Hematopoietic multipotent progenitor cell treated with erythropoietin and hydrocortisone succinate and interleukin-3 and kit ligand, for 8 days (in vitro differentiated cells): ENCODE measurements around the gene DLG2.
"Not testable (repeated sequence)": the region's sequence is repeated elsewhere in the genome, so short reads cannot be mapped to it uniquely, and the experiment has no call there.

Source experiments
- DNase-seq: peaks from one replicate; pipeline ENCODE4 v3.0.0-alpha.2; 2015

Gene DLG2

GRCh38 chr11:84412862-84413261 is 1214.3 kb downstream of the DLG2 start:
- DNase-seq: no peak

- no peak for DNase-seq
Observed at GRCh38 chr11:84408946-84409411, 1218.2 kb downstream of the DLG2 start.

- DNase-seq: no peak
Observed at GRCh38 chr11:84407091-84407490, 1220.1 kb downstream of the DLG2 start.

GRCh38 chr11:84398017-84398626 is 1229.0 kb downstream of the DLG2 start:
- DNase-seq: peak; percentile 3

- no peak for DNase-seq
Observed at GRCh38 chr11:84396521-84396920, 1230.6 kb downstream of the DLG2 start.

GRCh38 chr11:84390441-84391078 is 1236.6 kb downstream of the DLG2 start:
- DNase-seq: no peak

GRCh38 chr11:84389696-84390095 is 1237.4 kb downstream of the DLG2 start:
- no peak for DNase-seq

GRCh38 chr11:84384731-84385130 is 1242.4 kb downstream of the DLG2 start:
- DNase-seq: peak; percentile 38

- no peak for DNase-seq
Observed at GRCh38 chr11:84383576-84383975, 1243.6 kb downstream of the DLG2 start.

- no peak for DNase-seq
Observed at GRCh38 chr11:84381666-84382065, 1245.5 kb downstream of the DLG2 start.

- no peak for DNase-seq
Observed at GRCh38 chr11:84372381-84372950, 1254.7 kb downstream of the DLG2 start.

- no peak for DNase-seq
Observed at GRCh38 chr11:84358034-84358433, 1269.1 kb downstream of the DLG2 start.

- no peak for DNase-seq
Observed at GRCh38 chr11:84355911-84356310, 1271.2 kb downstream of the DLG2 start.

- no peak for DNase-seq
Observed at GRCh38 chr11:84345597-84345996, 1281.5 kb downstream of the DLG2 start.

GRCh38 chr11:84345027-84345426 is 1282.1 kb downstream of the DLG2 start:
- DNase-seq: no peak

GRCh38 chr11:84339796-84340195 is 1287.3 kb downstream of the DLG2 start:
- no peak for DNase-seq

- DNase-seq: no peak
Observed at GRCh38 chr11:84333221-84333620, 1293.9 kb downstream of the DLG2 start.

GRCh38 chr11:84322211-84322610 is 1304.9 kb downstream of the DLG2 start:
- no peak for DNase-seq

- DNase-seq: no peak
Observed at GRCh38 chr11:84319863-84320262, 1307.3 kb downstream of the DLG2 start.

- no peak for DNase-seq
Observed at GRCh38 chr11:84316866-84317555, 1310.1 kb downstream of the DLG2 start.

- DNase-seq: no peak
Observed at GRCh38 chr11:84313830-84314359, 1313.2 kb downstream of the DLG2 start.

- DNase-seq: no peak
Observed at GRCh38 chr11:84310268-84310667, 1316.9 kb downstream of the DLG2 start.

- DNase-seq: not testable (repeated sequence)
Observed at GRCh38 chr11:84308491-84308890, 1318.7 kb downstream of the DLG2 start.

GRCh38 chr11:84300092-84300491 is 1327.1 kb downstream of the DLG2 start:
- DNase-seq: no peak
